RCC 7860 (cell line): ENCODE measurements around the gene RXFP3.

Experiments
- DNase-seq: peaks from one replicate; pipeline ENCODE4 v3.0.0-alpha.2; 2015; ENCODE audit warnings: low spot score
- FAIRE-seq: peaks from 2 replicates; lab custom pipeline; 2012; peaks lifted over from hg19 to GRCh38; lab: Jason Lieb, UNC

RXFP3 gene

DNA sequence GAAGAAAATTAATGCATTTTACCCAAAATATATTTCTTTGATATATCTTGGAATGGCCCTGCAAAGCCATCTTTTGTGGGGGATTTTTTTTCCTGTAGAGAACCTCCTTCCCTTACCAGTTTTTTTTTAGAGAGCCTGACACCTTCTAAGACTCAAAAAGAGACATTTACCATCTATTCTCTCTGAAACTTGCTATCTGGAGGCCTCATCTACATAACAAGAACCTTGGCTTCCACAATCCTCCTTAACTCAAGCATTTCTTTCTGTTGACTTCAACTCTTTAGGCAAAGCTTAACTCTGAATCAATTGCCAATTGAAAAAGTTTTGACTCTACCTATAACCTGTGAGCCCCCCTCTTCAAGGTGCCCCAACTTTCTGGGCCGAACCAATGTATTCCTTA lies 42.1 kb downstream of the RXFP3 start:
- DNase-seq (no peak), FAIRE-seq (no peak)

DNA sequence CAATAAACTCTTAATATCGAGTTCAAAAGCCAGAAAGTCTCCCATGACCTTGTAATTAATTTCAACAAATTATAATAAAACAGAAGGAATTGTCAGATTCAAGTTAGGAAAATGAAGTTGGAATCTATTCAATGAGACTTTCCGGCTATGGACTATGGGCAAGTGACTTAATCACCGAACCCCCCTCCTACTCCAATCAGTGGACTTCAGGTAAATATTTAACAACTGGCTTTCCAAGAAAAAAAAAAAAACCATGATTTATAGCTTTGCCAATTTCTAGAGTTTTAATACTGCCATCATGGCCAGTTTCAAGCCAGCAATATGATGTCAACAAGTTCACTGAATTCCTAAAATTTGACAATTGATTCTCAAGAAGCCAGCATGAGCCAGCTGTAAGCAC lies 43.8 kb downstream of the RXFP3 start:
- FAIRE-seq, result no peak
- DNase-seq, result no peak

DNA sequence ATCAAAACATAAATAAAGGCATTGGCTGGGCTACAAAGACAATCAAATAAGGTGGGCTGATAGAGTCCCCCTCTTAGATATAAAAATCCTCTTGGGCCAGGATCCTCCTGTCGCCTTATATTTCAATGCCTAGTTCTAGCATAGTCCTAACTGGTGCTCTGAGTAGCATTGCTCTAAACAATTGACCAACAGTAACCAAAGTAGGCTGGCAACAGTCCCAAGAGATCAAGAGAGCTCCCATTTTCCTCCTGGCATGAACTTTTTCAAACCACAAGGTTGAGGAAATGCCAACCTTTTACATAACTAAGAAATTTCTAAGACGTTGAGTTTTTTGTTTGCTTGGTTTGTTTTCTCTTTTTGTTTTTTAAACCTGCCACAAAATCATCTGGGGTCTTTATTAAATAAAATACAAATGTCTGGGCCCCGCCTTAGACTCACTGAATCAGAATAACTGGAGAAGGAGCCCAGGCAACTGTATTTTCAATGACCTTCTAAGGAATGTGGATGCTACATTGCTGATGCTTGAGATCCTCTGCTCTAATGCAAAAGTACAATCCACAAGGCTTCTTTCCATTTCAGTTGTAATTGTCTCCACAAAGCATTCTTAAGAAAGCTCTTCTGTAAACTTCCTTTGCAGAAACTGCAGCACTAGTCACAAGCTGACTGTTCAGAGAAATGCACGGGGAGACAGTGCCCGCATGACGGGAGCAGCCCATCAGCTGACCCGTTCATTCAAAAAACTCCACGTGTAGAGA lies 45.4 kb downstream of the RXFP3 start:
- FAIRE-seq (no peak), DNase-seq (no peak)

DNA sequence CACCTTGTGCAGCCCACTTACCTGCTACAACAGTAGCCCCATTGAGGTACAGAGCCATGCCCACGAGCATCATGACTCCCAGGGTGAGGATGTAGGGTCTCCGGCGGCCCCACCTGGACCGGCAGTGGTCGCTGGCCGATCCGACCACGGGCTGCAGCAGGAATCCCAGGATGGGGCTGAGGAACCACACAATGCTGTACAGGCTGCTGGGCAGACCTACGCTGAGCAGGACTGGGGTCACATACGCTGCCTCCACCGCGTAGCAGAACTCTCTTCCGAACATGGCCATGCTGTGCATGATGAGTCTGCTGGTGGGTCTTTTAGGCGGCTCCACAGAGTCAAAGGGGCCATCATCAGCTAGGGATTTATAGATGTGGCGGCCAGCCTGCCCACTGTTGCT lies 48.0 kb downstream of the RXFP3 start:
- FAIRE-seq (no peak), DNase-seq (no peak)

DNA sequence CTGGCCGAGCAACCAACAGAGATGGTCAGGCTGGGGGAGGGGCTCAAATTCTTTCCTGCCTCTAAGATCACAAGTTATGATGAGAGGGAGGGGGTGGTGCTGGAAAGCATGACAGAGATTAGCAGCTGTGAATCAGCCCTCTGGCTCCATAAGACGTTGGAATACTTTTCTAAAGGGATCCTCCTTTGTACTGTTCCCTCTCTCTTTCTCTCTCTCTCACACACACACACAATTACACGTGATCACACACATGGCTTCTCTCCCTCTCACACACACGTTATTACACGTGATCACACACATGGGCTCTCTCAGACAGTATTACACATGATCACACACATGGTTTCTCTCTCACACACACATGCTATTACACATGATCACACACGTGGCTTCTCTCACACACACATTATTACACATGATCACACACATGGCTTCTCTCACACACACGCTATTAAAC lies 48.5 kb downstream of the RXFP3 start, which contains the start of gene SLC45A2:
SLC45A2 (minus strand) TSS at position 23 of the 454 bp plus-strand sequence. CDS start 110 bp downstream, outside the sequence.
- DNase-seq (no peak), FAIRE-seq (no peak)

DNA sequence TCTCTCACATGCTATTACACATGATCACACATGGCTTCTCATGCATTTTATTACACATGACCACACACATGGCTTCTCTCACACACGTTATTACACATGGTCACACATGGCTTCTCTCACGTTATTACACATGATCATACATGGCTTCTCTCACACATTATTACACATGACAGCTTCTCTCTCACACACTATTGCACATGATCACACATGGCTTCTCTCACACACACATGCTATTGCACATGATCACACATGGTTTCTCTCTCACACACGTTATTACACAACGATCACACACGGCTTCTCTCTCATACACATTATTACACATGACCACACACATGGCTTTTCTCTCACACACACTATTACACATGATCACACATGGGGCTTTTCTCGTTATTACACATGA lies 49.3 kb downstream of the RXFP3 start:
- FAIRE-seq, result no peak
- DNase-seq, result no peak
